NCI-H460 (cell line): ENCODE data around the gene SLC38A3. TPM values are rescaled to one million over a fixed set of nuclear protein-coding genes. Genes with fewer than 3 reads are reported as not detected.

Experiments used
- DNase-seq: peaks from one replicate; pipeline ENCODE4 v3.0.0-alpha.2; 2016; ENCODE audit warnings: low read depth; ENCODE audit errors: extremely low read depth
- polyA plus RNA-seq: library from polyadenylated mRNA; depleted of rRNA; stranded (reverse); fragments of >200 nt; gene quantifications from 2 replicates; pipeline ENCODE4 v1.2.3, GENCODE V29; 2014; cell fraction: nucleus; rRNA removed
- total RNA-seq: library from RNA; depleted of rRNA; stranded (reverse); fragments of >200 nt; shearing (Covaris generic); gene quantifications from 2 replicates; pipeline ENCODE4 v1.2.3, GENCODE V29; 2014; rRNA removed

SLC38A3 gene
- total RNA-seq = 0.09 and 0.27 TPM in 2 replicates
- 0.60 TPM in 1 of 2 replicates, not detected in the other for polyA plus RNA-seq

- no peak for DNase-seq
These were observed at the start of gene SLC38A3 for GRCh38 chr3:50204804-50205412. SLC38A3 (plus strand) TSS chr3:50205271; CDS start chr3:50214200, 8,929 bp downstream.

DNA sequence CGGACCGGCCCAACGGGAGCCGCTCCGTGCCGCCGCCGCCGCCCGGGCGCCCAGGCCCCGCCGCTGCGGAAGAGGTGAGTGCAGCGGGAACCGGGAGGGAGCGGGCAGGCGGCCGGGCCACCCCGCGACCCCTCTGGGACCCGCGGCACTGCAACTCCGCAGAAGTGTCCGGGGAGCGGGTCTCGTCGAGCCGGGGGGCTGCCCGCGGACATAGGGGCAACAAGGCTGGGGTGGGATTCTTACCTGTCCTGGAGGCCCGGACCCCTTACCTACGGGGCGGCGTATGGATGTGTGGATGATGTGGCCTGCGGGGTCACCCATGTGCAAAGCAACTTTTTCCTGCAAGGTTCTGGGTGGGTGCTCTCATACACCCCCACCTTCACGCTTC lies 49.6 kb upstream of the SLC38A3 start:
- no peak for DNase-seq

DNA sequence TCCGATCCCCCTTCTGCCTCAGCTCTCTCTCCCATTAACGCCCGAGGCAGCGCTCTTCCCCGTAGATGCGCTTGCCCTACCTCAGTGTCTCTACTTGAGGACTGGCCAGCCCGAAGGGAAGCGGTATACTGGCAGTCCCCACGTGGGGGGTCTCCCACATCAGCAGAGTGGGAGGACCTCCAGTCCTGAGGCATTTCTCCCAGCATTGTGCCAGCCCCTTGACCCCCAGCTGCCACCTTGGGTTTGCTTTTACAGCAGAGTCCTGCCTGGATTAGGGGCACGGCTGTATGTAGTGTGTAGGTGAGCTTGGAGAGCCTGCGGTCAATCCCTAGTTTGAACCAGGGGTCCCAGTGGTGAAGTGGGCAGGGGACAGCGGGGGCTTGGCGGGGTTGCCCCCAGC lies 49.2 kb upstream of the SLC38A3 start:
- DNase-seq = no peak

GRCh38 chr3:50156549-50157493 lies 48.2 kb upstream of the SLC38A3 start:
- no peak for DNase-seq

DNA sequence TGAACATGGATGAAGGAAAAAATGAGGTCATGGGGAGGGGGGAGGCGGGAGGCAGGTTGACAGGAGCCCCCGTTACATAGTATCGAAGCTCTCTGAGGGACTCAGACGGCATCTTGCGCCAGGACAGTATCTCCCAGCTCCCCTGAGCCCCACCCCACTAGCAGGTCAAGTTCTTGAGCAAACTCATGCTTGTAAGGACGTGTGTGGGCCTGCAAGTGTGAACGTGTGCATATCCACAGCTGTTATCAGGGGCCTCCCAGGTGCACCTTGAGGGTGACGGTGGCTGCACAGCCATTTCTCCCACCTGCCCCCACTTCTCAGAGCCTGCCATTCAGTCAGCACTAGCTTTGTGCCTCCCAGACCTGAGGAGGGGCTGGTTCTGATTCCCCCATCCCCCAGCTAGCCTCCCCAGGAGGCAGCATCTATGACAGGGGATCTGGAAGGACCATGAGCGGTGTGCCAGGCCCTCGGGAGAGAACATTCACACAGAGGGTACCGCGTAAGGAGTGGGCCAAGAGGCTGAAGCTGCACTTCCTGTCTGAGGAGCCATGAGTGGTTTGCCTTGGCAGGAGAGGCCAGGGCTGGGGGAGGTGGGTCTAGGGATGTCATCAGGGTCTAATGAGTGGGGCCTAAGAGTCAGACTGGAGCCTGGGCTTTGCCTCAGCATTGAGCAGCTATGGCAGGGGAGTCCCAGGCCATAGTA lies 47.1 kb upstream of the SLC38A3 start:
- no peak for DNase-seq

- no peak for DNase-seq
These were observed 46.4 kb upstream of the SLC38A3 start for GRCh38 chr3:50158530-50159146.

- no peak for DNase-seq
These were observed 44.5 kb upstream of the SLC38A3 start for GRCh38 chr3:50160561-50160983.

DNA sequence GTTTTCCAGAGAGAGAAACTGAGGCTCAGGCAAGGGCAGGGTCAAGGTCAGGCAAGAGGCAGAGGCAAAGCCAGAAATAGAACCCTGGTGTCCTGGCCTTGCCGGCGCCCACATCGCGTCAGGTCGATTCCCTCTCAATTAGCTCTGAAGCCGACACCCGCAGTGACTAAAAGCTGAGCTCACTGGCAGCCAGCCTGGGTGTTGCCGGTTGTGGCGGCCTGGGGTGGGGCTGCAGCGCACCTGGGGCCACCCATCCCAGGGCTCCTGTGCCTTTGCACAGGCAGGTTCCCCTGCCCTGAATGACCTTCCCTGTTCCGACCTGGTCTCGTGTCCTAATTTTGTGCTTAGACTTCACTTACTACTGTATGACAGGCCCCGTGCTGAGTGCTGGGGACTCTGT lies 43.8 kb upstream of the SLC38A3 start:
- no peak for DNase-seq

DNA sequence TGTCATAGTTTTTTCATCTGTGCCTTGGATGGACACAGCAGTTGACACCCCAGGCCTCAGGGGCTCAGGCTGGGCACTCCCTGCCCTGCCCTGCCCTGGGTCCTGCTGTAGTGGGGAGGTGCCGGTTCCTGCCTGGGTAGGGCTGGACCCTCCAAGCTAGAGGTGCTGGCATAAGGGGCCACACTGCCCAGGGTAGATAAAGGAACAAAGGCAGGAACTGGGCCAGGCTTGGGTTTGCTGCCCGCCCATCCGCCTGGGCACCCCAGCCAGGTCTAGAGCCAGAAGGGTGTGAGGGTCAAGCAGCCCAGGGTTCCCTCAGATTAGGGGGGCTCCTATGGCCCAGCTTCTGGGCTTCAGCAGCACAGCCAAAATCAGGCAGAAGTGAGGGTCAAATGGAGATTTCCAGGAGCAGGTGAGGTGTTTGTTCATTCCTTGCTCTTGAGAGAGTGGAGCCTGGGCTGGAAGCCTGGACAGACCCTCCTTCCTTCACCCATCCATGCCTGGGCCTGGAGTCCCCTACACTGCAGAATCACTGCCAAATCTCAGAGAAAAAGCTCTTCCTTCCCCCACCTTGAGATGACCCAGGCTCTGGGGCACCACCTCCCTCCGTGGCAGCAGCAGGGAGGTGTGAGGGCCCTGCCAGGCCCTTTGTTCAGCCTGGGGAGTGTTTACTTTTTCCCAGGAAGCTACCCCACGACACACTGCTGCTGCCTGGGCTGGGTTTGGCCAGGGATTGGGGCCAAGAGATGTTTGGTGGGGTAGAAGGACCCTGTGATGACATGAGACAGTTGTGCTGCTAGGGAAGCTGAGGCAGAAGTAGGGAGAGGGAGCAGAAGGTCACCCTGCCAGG lies 42.8 kb upstream of the SLC38A3 start:
- no peak for DNase-seq

DNA sequence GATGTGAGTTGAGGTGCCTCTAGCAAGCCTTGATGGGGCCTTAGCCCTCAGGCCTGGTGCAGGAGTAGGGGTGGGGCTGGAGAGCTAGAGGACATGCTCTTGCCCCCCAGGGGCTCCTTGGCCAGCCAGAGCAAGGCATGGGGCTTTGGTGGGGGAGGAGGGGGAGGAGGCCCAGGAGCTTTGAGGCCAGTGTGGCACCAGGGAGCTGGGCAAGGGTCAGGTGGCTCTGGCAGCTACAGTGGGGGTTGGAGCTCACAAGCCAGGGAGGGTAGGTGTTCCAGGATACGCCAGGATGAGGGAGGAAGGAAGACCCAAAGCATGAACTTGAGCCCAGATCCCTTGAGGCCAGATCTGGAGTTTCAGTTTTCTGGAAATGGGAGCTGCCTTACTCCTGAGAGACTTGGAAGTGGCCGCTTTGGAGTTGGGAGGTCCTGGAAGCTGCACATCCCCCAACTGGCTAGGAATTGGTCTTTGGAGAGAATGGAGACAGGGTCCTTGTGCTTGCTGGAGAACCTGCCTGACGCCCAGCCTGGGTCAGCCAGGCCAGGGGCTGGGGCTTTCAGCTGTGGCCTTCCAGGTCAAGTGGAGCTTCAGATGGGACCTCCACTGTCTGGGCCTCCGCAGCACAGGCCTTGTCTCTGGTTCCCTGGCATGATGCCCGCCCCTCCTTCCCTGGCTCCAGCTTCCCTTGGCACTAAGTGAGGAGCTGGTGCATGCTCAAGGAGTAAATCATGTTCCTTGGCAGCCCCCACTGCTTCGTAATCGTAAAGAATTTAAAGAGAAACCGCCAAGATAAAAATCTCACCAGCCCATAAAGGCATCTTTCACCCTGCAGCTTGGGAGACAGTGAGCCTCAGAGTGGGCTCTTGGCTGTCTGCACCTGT lies 41.3 kb upstream of the SLC38A3 start:
- DNase-seq = no peak

DNA sequence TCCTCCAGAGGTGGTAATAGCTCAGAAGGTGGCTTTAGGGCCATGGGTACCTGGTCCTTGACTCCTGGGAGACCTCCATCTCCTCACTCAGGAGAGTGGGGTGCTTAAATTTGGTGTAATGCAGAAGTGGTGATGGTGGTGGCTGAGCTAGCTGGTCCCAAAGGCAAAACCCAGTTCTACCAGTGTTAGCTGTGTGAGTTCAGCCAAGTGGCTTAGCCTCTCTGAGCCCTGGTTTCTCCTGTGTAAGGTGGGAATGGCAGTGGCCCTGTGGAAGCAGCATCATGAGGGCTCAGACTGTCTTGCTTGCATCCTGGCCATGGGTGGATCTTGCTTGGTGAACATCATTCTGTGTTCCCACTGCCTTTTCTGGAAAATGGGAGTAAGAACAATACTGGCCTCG lies 40.6 kb upstream of the SLC38A3 start:
- DNase-seq = no peak

GRCh38 chr3:50164984-50165909 lies 39.8 kb upstream of the SLC38A3 start:
- DNase-seq = no peak

DNA sequence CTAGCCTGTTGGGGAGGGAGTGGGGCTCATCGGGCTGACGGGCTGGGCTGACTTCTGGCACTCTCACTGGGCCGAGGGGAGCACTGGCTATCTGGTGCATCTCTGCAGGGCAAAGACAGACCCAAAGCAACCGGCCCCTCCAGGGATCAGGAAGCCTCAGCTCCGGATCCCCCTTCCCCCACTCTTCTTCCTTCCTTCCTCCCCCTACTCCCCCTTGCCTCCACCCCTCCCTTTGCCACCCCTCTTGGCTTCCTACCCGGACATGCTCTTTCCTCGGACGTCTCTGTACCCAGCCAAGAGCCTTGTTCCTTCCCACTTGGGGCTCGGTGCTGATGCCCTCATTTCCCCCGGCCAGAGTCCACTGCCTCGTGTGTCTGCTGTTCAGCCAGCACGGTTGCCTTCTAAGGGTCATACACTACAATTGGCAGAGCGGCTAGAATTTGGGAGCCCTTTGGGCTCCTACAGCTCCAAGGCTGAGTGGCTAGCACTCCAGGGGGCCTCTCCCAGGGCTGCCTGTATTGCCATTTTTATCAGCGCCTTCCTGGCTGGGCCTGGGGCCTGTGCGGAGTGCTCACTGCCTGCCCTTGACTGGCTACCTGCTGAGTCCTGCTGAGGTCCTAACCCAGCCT lies 39.0 kb upstream of the SLC38A3 start:
- DNase-seq = no peak

- DNase-seq = no peak
These were observed 38.5 kb upstream of the SLC38A3 start for GRCh38 chr3:50166620-50167019.

- DNase-seq = no peak
These were observed 37.8 kb upstream of the SLC38A3 start for GRCh38 chr3:50167069-50167840.

DNA sequence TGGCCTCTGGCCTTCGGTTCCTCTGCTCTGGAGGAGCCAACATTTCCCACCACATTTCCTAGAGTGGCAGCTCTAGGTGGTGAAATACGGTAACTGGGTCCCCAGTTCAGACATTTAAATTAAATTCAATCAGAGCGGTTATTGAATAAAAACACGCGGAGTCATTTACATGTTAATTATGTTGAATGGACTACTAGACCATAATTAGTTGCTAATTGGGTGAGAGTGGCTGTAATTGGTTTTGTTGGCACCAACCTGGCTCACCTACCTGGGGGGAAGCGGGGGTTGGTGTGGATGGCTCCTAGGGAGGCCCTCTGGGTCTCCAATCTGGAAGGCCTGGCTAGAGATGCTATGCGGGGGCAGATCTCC lies 37.2 kb upstream of the SLC38A3 start:
- no peak for DNase-seq

- no peak for DNase-seq
These were observed 36.7 kb upstream of the SLC38A3 start for GRCh38 chr3:50168388-50168787.
